Keratinocyte (primary cell): ENCODE measurements around the gene OR10H1. TPM values are rescaled to one million over a fixed set of nuclear protein-coding genes. Genes with fewer than 3 reads are reported as not detected.
"Not testable (repeated sequence)": the region's sequence is repeated elsewhere in the genome, so short reads cannot be mapped to it uniquely, and the experiment has no call there.

Experiments used
- DNase-seq: peaks from one replicate; pipeline ENCODE4 v3.0.0-alpha.2; 2011; ENCODE audit warnings: low read depth, missing footprints, low spot score
- FAIRE-seq: peaks from 2 replicates; lab custom pipeline; 2011; peaks lifted over from hg19 to GRCh38; lab: Jason Lieb, UNC
- H2AFZ ChIP-seq: 2 replicates; pipeline ENCODE4 v1.6.0; 2012; ENCODE audit warnings: low read length, control low read depth, inconsistent platforms; ENCODE audit not compliant: control insufficient read depth
- H3K27ac ChIP-seq: 2 replicates; pipeline ENCODE4 v1.5.1; 2011; ENCODE audit warnings: low read length; ENCODE audit not compliant: control insufficient read depth, insufficient read depth
- H3K27me3 ChIP-seq: 3 replicates; pipeline ENCODE4 v1.6.0; 2011; ENCODE audit warnings: low read length; ENCODE audit not compliant: control insufficient read depth, insufficient read depth; ENCODE audit errors: extremely low read depth
- H3K36me3 ChIP-seq, 2 experiments: 2 replicates in 1 of 2; 3 replicates in 1 of 2; pipeline ENCODE4 v1.5.1; 2011; ENCODE audit warnings: low read length in 2 of 2, mild to moderate bottlenecking in 1 of 2; ENCODE audit not compliant: control insufficient read depth in 2 of 2, insufficient read depth in 2 of 2; ENCODE audit errors: extremely low read depth in 1 of 2
- H3K4me1 ChIP-seq: 3 replicates; pipeline ENCODE4 v1.5.1; 2011; ENCODE audit warnings: low read length; ENCODE audit not compliant: control insufficient read depth, insufficient read depth; ENCODE audit errors: extremely low read depth
- H3K4me2 ChIP-seq: 3 replicates; pipeline ENCODE4 v1.6.0; 2011; ENCODE audit warnings: low read depth, low read length; ENCODE audit not compliant: control insufficient read depth, insufficient read depth; ENCODE audit errors: extremely low read depth
- H3K4me3 ChIP-seq, 3 experiments: fragments of 200-600 bp in 1 of 3; sonication (generic) in 1 of 3; 2 replicates in 2 of 3; 3 replicates in 1 of 3; pipeline ENCODE4 v1.5.1; 2011 to 2016; ENCODE audit warnings: low read length in 3 of 3, mild to moderate bottlenecking in 3 of 3, control low read depth in 2 of 3, inconsistent platforms in 1 of 3, low read depth in 1 of 3, mixed read lengths in 1 of 3, mixed run types in 1 of 3, moderate library complexity in 1 of 3; ENCODE audit not compliant: control insufficient read depth in 2 of 3, insufficient read depth in 2 of 3; ENCODE audit errors: extremely low read depth in 1 of 3
- H3K79me2 ChIP-seq: 2 replicates; pipeline ENCODE4 v1.6.0; 2012; ENCODE audit warnings: low read length; ENCODE audit not compliant: control insufficient read depth, insufficient read depth
- H3K9ac ChIP-seq: 3 replicates; pipeline ENCODE4 v1.6.0; 2011; ENCODE audit warnings: low read length; ENCODE audit not compliant: control insufficient read depth, insufficient read depth; ENCODE audit errors: extremely low read depth
- H3K9me1 ChIP-seq: 3 replicates; pipeline ENCODE4 v1.6.0; 2011; ENCODE audit warnings: low read length; ENCODE audit not compliant: control insufficient read depth, insufficient read depth; ENCODE audit errors: extremely low read depth
- H3K9me3 ChIP-seq: 2 replicates; pipeline ENCODE4 v1.5.1; 2012; ENCODE audit warnings: low read depth, low read length; ENCODE audit not compliant: control insufficient read depth
- H4K20me1 ChIP-seq: 3 replicates; pipeline ENCODE4 v1.6.0; 2011; ENCODE audit warnings: low read length; ENCODE audit not compliant: control insufficient read depth, insufficient read depth; ENCODE audit errors: extremely low read depth
- EZH2 ChIP-seq: IDR thresholded peaks from one replicate; pipeline ENCODE4 v1.6.1; 2012; ENCODE audit warnings: inconsistent platforms, mild to moderate bottlenecking, low read length, moderate library complexity
- dilution Hi-C: fragments of 300-500 bp; cut with MboI; formaldehyde crosslinking; loops from one replicate; pipeline ENCODE4 v1.7.0; 2020; ENCODE audit warnings: low sequenced_read_pairs; ENCODE audit not compliant: extremely low pct_ligation_motif_present
- polyA plus RNA-seq, 5 experiments: library from polyadenylated mRNA; depleted of rRNA in 3 of 5; stranded (reverse) in 3 of 5; stranded (forward) in 1 of 5; unstranded in 1 of 5; fragments of >200 nt; gene quantifications; 1 replicate in 1 of 5; 2 replicates in 3 of 5; 3 replicates in 1 of 5; pipeline versions ENCODE4 v1.2.1 to v1.2.3, GENCODE V29; 2011 to 2012; ENCODE audit warnings: missing spikeins in 2 of 5, low read depth in 1 of 5, low replicate concordance in 1 of 5
- TF ChIP-seq, protein P1 (sequence below), 3 experiments: IDR thresholded peaks in 1 of 3; conservative IDR thresholded peaks in 1 of 3; optimal IDR thresholded peaks in 1 of 3; 2 replicates in 2 of 3; 3 replicates in 1 of 3; pipeline versions ENCODE3 to v1.5.1; 2011; ENCODE audit warnings: low read length in 3 of 3, mild to moderate bottlenecking in 3 of 3, moderate library complexity in 2 of 3, control low read depth in 1 of 3, inconsistent platforms in 1 of 3; ENCODE audit not compliant: insufficient read depth in 2 of 3; ENCODE audit errors: extremely low read depth in 1 of 3

OR10H1 gene
- polyA plus RNA-seq, 1 donor (not counting 4 experiments of a cell fraction or from before 2014, with no cell fraction given): not detected

DNA sequence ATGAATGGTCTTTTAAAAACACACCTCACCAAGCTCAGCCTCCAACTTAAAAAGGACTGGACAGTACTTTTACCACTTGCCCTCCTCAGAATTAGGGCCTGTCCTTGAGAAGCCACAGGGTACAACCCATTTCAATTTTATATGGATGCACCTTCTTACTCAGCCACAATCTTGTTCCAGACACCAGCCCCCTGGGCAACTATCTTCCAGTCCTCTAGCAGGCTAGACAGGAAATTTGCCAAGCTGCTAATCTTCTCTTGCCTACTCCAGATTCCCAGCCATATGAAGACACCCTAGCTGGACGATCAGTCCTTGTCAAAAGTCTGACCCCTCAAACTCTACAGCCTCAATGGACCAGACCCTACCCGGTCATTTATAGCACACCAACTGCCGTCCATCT lies 18.8 kb upstream of the OR10H1 start:
- H3K4me3 ChIP-seq, FAIRE-seq, dilution Hi-C loops, H3K36me3 ChIP-seq, H4K20me1 ChIP-seq, H3K9me1 ChIP-seq, H3K4me2 ChIP-seq, DNase-seq, H3K9me3 ChIP-seq, H3K27me3 ChIP-seq, H2AFZ ChIP-seq, H3K79me2 ChIP-seq, H3K27ac ChIP-seq, H3K9ac ChIP-seq: not testable (repeated sequence)
- peaks cover 45% of the 10 kb centered on the region for H3K4me1 ChIP-seq

DNA sequence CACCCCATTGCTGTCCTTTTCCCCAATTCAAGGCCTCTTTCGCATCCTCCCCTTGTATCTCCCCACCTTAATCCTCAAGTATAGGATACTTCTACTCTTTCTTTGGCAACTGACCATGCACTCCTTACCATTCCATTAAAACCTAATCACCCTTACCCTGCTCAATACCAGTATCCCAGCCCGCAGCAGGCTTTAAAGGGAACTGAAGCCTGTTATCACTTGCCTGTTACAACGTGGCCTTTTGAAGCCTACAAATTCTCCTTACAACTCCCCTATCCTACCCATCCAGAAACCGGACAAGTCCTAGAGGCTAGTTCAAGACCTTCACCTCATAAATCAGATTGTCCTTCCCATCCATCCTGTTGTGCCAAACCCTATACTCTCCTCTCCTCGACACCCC lies 16.2 kb upstream of the OR10H1 start:
- no peaks in the 10 kb centered on the region for H3K9me1 ChIP-seq
- no peak overlapping the region for H3K9ac ChIP-seq
- FAIRE-seq: no peak

GRCh38 chr19:15829786-15830185 lies 14.3 kb upstream of the OR10H1 start:
- no peak overlapping the region for H3K27ac ChIP-seq
- H2AFZ ChIP-seq: no peak overlapping the region
- H3K4me1 ChIP-seq: peaks cover 33% of the 10 kb centered on the region
- H3K4me3 ChIP-seq: no peak overlapping the region
- no peaks in the 10 kb centered on the region for H3K27me3 ChIP-seq
- peak overlapping the region; percentile 19 for H3K4me2 ChIP-seq
- no peak overlapping the region for H3K9ac ChIP-seq
- FAIRE-seq: no peak
- no peak for TF ChIP-seq EZH2
- TF ChIP-seq, protein P1, sequence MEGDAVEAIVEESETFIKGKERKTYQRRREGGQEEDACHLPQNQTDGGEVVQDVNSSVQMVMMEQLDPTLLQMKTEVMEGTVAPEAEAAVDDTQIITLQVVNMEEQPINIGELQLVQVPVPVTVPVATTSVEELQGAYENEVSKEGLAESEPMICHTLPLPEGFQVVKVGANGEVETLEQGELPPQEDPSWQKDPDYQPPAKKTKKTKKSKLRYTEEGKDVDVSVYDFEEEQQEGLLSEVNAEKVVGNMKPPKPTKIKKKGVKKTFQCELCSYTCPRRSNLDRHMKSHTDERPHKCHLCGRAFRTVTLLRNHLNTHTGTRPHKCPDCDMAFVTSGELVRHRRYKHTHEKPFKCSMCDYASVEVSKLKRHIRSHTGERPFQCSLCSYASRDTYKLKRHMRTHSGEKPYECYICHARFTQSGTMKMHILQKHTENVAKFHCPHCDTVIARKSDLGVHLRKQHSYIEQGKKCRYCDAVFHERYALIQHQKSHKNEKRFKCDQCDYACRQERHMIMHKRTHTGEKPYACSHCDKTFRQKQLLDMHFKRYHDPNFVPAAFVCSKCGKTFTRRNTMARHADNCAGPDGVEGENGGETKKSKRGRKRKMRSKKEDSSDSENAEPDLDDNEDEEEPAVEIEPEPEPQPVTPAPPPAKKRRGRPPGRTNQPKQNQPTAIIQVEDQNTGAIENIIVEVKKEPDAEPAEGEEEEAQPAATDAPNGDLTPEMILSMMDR (optimal IDR thresholded peaks at IDR 0.05 in 1 of 3, IDR thresholded peaks at IDR 0.05 in 1 of 3, conservative IDR thresholded peaks at IDR 0.05 in 1 of 3; ENCODE audit: extremely low read depth in 1 of 3, insufficient read depth in 2 of 3, low read length in 3 of 3): no peak
- DNase-seq: no peak
- H3K36me3 ChIP-seq: no peaks in the 10 kb centered on the region
- H3K9me1 ChIP-seq: no peaks in the 10 kb centered on the region
- dilution Hi-C loops: no loop called here
- no peaks in the 10 kb centered on the region for H3K79me2 ChIP-seq
- H4K20me1 ChIP-seq: no peaks in the 10 kb centered on the region
- H3K9me3 ChIP-seq: no peaks in the 10 kb centered on the region

More for the DNA sequence above, 16.2 kb upstream of the OR10H1 start:
- Histone ChIP-seq H3K36me3 (no peaks in the 10 kb centered on the region), H3K9me3 (no peaks in the 10 kb centered on the region), H3K4me3 (no peak overlapping the region), H3K27ac (no peak overlapping the region), H3K79me2 (no peaks in the 10 kb centered on the region), H3K27me3 (no peaks in the 10 kb centered on the region), H3K4me1 (peaks cover 50% of the 10 kb centered on the region), H2AFZ (no peak overlapping the region), H4K20me1 (no peaks in the 10 kb centered on the region), H3K4me2 (no peak overlapping the region)
- TF ChIP-seq EZH2: no peak
- TF ChIP-seq, protein P1 (optimal IDR thresholded peaks at IDR 0.05 in 1 of 3, IDR thresholded peaks at IDR 0.05 in 1 of 3, conservative IDR thresholded peaks at IDR 0.05 in 1 of 3; ENCODE audit: extremely low read depth in 1 of 3, insufficient read depth in 2 of 3, low read length in 3 of 3): no peak
- no peak for DNase-seq
- dilution Hi-C loops: no loop called here
